Esophagus squamous epithelium (tissue), 4 donors: ENCODE results near the gene PARP12.

Source experiments
- POLR2A ChIP-seq, 4 donors: fragments of 450-650 bp; IDR thresholded peaks; one replicate each; pipeline ENCODE4 v1.6.1; 2017; ENCODE audit warnings: antibody characterized with exemption in 4 of 4, mild to moderate bottlenecking in 4 of 4, moderate library complexity in 3 of 4
- TF ChIP-seq, protein P1 (sequence below), 6 experiments: fragments of 450-650 bp in 4 of 6; fragments of 200-600 bp in 2 of 6; sonication (generic) in 2 of 6; IDR thresholded peaks; one replicate each; pipeline ENCODE4 v1.5.1; 2016 to 2019; ENCODE audit warnings: antibody characterized with exemption in 6 of 6, mild to moderate bottlenecking in 4 of 6, moderate library complexity in 4 of 6

- TF ChIP-seq, protein P1, sequence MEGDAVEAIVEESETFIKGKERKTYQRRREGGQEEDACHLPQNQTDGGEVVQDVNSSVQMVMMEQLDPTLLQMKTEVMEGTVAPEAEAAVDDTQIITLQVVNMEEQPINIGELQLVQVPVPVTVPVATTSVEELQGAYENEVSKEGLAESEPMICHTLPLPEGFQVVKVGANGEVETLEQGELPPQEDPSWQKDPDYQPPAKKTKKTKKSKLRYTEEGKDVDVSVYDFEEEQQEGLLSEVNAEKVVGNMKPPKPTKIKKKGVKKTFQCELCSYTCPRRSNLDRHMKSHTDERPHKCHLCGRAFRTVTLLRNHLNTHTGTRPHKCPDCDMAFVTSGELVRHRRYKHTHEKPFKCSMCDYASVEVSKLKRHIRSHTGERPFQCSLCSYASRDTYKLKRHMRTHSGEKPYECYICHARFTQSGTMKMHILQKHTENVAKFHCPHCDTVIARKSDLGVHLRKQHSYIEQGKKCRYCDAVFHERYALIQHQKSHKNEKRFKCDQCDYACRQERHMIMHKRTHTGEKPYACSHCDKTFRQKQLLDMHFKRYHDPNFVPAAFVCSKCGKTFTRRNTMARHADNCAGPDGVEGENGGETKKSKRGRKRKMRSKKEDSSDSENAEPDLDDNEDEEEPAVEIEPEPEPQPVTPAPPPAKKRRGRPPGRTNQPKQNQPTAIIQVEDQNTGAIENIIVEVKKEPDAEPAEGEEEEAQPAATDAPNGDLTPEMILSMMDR (IDR thresholded peaks at IDR 0.05), result no peak
- TF ChIP-seq POLR2A (IDR thresholded peaks at IDR 0.05), result no peak
Observed at GRCh38 chr7:139976055-139976837, 86.5 kb downstream of the PARP12 start.
